Measurements from ENCODE around the gene DNAJC24.

The DNAJC24 gene

GRCh38 chr11:31412946-31413345 lies 43.3 kb downstream of the DNAJC24 start:
- DNase-seq (ENCODE audit: extremely low spot score, insufficient read length, low read depth) = no peak

GRCh38 chr11:31414338-31414737 lies 44.7 kb downstream of the DNAJC24 start:
- no peak for FAIRE-seq

More at GRCh38 chr11:31412946-31413345, 43.3 kb downstream of the DNAJC24 start:
- no peak for FAIRE-seq

GRCh38 chr11:31415435-31415834 lies 45.8 kb downstream of the DNAJC24 start:
- DNase-seq (ENCODE audit: extremely low spot score, insufficient read length, low read depth) (no peak), FAIRE-seq (no peak)

More at GRCh38 chr11:31414338-31414737, 44.7 kb downstream of the DNAJC24 start:
- no peak for DNase-seq (ENCODE audit: extremely low spot score, insufficient read length, low read depth)

GRCh38 chr11:31417357-31417756 lies 47.7 kb downstream of the DNAJC24 start:
- FAIRE-seq (no peak), DNase-seq (ENCODE audit: extremely low spot score, insufficient read length, low read depth) (no peak)

- DNase-seq (ENCODE audit: extremely low spot score, insufficient read length, low read depth) = no peak
- FAIRE-seq = no peak
Measured at GRCh38 chr11:31417816-31418215, 48.2 kb downstream of the DNAJC24 start.

GRCh38 chr11:31419138-31419537 lies 49.5 kb downstream of the DNAJC24 start:
- DNase-seq (ENCODE audit: extremely low spot score, insufficient read length, low read depth) (no peak), FAIRE-seq (no peak)

GRCh38 chr11:31419669-31420068 lies 50.0 kb downstream of the DNAJC24 start:
- no peak for FAIRE-seq
- DNase-seq (ENCODE audit: extremely low spot score, insufficient read length, low read depth) = no peak

- no peak for DNase-seq (ENCODE audit: extremely low spot score, insufficient read length, low read depth)
- no peak for FAIRE-seq
Measured at GRCh38 chr11:31421820-31422219, 52.2 kb downstream of the DNAJC24 start.

- FAIRE-seq (no peak), DNase-seq (ENCODE audit: extremely low spot score, insufficient read length, low read depth) (no peak)
Measured at GRCh38 chr11:31422703-31423102, 53.0 kb downstream of the DNAJC24 start.

- no peak for DNase-seq (ENCODE audit: extremely low spot score, insufficient read length, low read depth)
- FAIRE-seq = no peak
Measured at GRCh38 chr11:31424652-31425051, 55.0 kb downstream of the DNAJC24 start.

GRCh38 chr11:31433851-31434250 lies 64.2 kb downstream of the DNAJC24 start:
- DNase-seq (ENCODE audit: extremely low spot score, insufficient read length, low read depth) (no peak), FAIRE-seq (no peak)

- DNase-seq (ENCODE audit: extremely low spot score, insufficient read length, low read depth) (no peak), FAIRE-seq (no peak)
Measured at GRCh38 chr11:31437742-31438435, 68.2 kb downstream of the DNAJC24 start.

- no peak for DNase-seq (ENCODE audit: extremely low spot score, insufficient read length, low read depth)
- FAIRE-seq = no peak
Measured at GRCh38 chr11:31441296-31441695, 71.6 kb downstream of the DNAJC24 start.

GRCh38 chr11:31442086-31442485 lies 72.4 kb downstream of the DNAJC24 start:
- no peak for FAIRE-seq
- DNase-seq (ENCODE audit: extremely low spot score, insufficient read length, low read depth) = no peak

GRCh38 chr11:31443802-31444201 lies 74.1 kb downstream of the DNAJC24 start:
- FAIRE-seq = no peak
- DNase-seq (ENCODE audit: extremely low spot score, insufficient read length, low read depth) = no peak

- DNase-seq (ENCODE audit: extremely low spot score, insufficient read length, low read depth) = no peak
- FAIRE-seq = no peak
Measured at GRCh38 chr11:31445621-31446020, 76.0 kb downstream of the DNAJC24 start.

GRCh38 chr11:31449040-31449439 lies 79.4 kb downstream of the DNAJC24 start:
- FAIRE-seq (no peak), DNase-seq (ENCODE audit: extremely low spot score, insufficient read length, low read depth) (no peak)

- no peak for DNase-seq (ENCODE audit: extremely low spot score, insufficient read length, low read depth)
- no peak for FAIRE-seq
Measured at GRCh38 chr11:31450841-31451240, 81.2 kb downstream of the DNAJC24 start.

- DNase-seq (ENCODE audit: extremely low spot score, insufficient read length, low read depth) (no peak), FAIRE-seq (no peak)
Measured at GRCh38 chr11:31455177-31455576, 85.5 kb downstream of the DNAJC24 start.

- DNase-seq (ENCODE audit: extremely low spot score, insufficient read length, low read depth) (no peak), FAIRE-seq (no peak)
Measured at GRCh38 chr11:31464436-31464835, 94.8 kb downstream of the DNAJC24 start.

- DNase-seq (ENCODE audit: extremely low spot score, insufficient read length, low read depth) (no peak), FAIRE-seq (no peak)
Measured at GRCh38 chr11:31474083-31474482, 104.4 kb downstream of the DNAJC24 start.

- FAIRE-seq = no peak
- DNase-seq (ENCODE audit: extremely low spot score, insufficient read length, low read depth) = no peak
Measured at GRCh38 chr11:31477528-31478222, 108.0 kb downstream of the DNAJC24 start.

Measured in GM18507 (cell line).